Smooth muscle cell (in vitro differentiated cells): ENCODE measurements around the gene ANXA7. TPM values are rescaled to one million over a fixed set of nuclear protein-coding genes. Genes with fewer than 3 reads are reported as not detected.

ENCODE experiments used
- DNase-seq: peaks from one replicate; lab custom pipeline; 2025; ENCODE audit not compliant: unreplicated experiment; lab: John Stamatoyannopoulos, UW
- H2AFZ ChIP-seq: fragments of 200-600 bp; sonication (generic); 2 replicates; pipeline ENCODE4 v1.6.0; 2016; ENCODE audit warnings: antibody characterized with exemption, low read depth, mild to moderate bottlenecking
- H3F3A ChIP-seq: fragments of 200-600 bp; sonication (generic); 2 replicates; pipeline ENCODE4 v1.6.0; 2017; ENCODE audit warnings: antibody characterized with exemption, low read depth
- H3K27ac ChIP-seq: fragments of 200-600 bp; sonication (generic); 2 replicates; pipeline ENCODE4 v1.5.1; 2016; ENCODE audit warnings: low read depth, mild to moderate bottlenecking
- H3K27me3 ChIP-seq: fragments of 200-600 bp; sonication (generic); 2 replicates; pipeline ENCODE4 v1.6.1; 2016; ENCODE audit warnings: low read depth, mild to moderate bottlenecking
- H3K36me3 ChIP-seq: fragments of 200-600 bp; sonication (generic); 2 replicates; pipeline ENCODE4 v1.5.1; 2016; ENCODE audit warnings: low read depth
- H3K4me1 ChIP-seq: fragments of 200-600 bp; sonication (generic); 2 replicates; pipeline ENCODE4 v1.5.1; 2016; ENCODE audit warnings: low read depth
- H3K4me2 ChIP-seq: fragments of 200-600 bp; sonication (generic); 2 replicates; pipeline ENCODE4 v1.6.0; 2016; ENCODE audit warnings: mild to moderate bottlenecking
- H3K4me3 ChIP-seq: fragments of 200-600 bp; sonication (generic); 2 replicates; pipeline ENCODE4 v1.5.1; 2016; ENCODE audit warnings: mild to moderate bottlenecking
- H3K79me2 ChIP-seq: fragments of 200-600 bp; sonication (generic); 2 replicates; pipeline ENCODE4 v1.6.0; 2016; ENCODE audit warnings: low read depth, mild to moderate bottlenecking
- H3K9ac ChIP-seq: fragments of 200-600 bp; sonication (generic); 2 replicates; pipeline ENCODE4 v1.6.0; 2016; ENCODE audit warnings: low read depth
- H3K9me3 ChIP-seq: fragments of 200-600 bp; sonication (generic); replicated peaks from 2 replicates; pipeline ENCODE4 v1.5.1; 2016; ENCODE audit warnings: low read depth
- H4K20me1 ChIP-seq: fragments of 200-600 bp; sonication (generic); 2 replicates; pipeline ENCODE4 v1.6.0; 2016; ENCODE audit warnings: low read depth
- WGBS: methylation state at CpG from one replicate; pipeline ENCODE4 v1.1.7; 2016; ENCODE audit warnings: low lambda C conversion rate; 5-methylcytosine and 5-hydroxymethylcytosine counted together
- polyA plus RNA-seq: library from polyadenylated mRNA; unstranded; fragments of >200 nt; fragmentation: Nextera tagmentation; extraction: Ambion mirVana; gene quantifications from 2 replicates; pipeline ENCODE4 v1.2.1, GENCODE V29; 2016
- total RNA-seq: library from RNA; depleted of rRNA; stranded (reverse); fragments of >200 nt; gene quantifications from 2 replicates; pipeline ENCODE4 v1.2.3, GENCODE V29; 2014
- TF ChIP-seq, protein P1 (sequence below): fragments of 200-600 bp; sonication (generic); IDR thresholded peaks from 2 replicates; pipeline ENCODE4 v1.5.1; 2017; ENCODE audit warnings: borderline replicate concordance, mild to moderate bottlenecking, antibody characterized with exemption; ENCODE audit not compliant: insufficient read depth, poor library complexity, severe bottlenecking

The ANXA7 gene
- total and polyA plus RNA-seq, 2 experiments from 2014 or later, result 52.6 to 57.6 TPM

GRCh38 chr10:73358331-73359279, 55.3 kb downstream of the ANXA7 start, which contains the start of gene CFAP70:
TSS of gene CFAP70 (minus strand) at chr10:73358864. CDS start at chr10:73354796, 4,068 bp downstream.
- TF ChIP-seq, protein P1, sequence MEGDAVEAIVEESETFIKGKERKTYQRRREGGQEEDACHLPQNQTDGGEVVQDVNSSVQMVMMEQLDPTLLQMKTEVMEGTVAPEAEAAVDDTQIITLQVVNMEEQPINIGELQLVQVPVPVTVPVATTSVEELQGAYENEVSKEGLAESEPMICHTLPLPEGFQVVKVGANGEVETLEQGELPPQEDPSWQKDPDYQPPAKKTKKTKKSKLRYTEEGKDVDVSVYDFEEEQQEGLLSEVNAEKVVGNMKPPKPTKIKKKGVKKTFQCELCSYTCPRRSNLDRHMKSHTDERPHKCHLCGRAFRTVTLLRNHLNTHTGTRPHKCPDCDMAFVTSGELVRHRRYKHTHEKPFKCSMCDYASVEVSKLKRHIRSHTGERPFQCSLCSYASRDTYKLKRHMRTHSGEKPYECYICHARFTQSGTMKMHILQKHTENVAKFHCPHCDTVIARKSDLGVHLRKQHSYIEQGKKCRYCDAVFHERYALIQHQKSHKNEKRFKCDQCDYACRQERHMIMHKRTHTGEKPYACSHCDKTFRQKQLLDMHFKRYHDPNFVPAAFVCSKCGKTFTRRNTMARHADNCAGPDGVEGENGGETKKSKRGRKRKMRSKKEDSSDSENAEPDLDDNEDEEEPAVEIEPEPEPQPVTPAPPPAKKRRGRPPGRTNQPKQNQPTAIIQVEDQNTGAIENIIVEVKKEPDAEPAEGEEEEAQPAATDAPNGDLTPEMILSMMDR, result no peak
- Histone ChIP-seq H4K20me1 (no peaks in the 10 kb centered on the region), H3K36me3 (no peaks in the 10 kb centered on the region), H3K4me1 (peaks cover 7% of the 10 kb centered on the region), H3K27ac (peak within 1 kb of the TSS; percentile 77), H3K79me2 (no peaks in the 10 kb centered on the region), H3K4me2 (peak within 1 kb of the TSS; percentile 96), H2AFZ (peak within 1 kb of the TSS; percentile 94), H3F3A (peaks cover 5% of the 10 kb centered on the region), H3K27me3 (peaks cover 35% of the 10 kb centered on the region), H3K9ac (peak within 1 kb of the TSS; percentile 94), H3K9me3 (peaks cover 4% of the 10 kb centered on the region), H3K4me3 (peak within 1 kb of the TSS; percentile 82)
- WGBS, result 4% methylated on average over 45 of the region's 45 CpGs
- peak; percentile 62 for DNase-seq

DNA sequence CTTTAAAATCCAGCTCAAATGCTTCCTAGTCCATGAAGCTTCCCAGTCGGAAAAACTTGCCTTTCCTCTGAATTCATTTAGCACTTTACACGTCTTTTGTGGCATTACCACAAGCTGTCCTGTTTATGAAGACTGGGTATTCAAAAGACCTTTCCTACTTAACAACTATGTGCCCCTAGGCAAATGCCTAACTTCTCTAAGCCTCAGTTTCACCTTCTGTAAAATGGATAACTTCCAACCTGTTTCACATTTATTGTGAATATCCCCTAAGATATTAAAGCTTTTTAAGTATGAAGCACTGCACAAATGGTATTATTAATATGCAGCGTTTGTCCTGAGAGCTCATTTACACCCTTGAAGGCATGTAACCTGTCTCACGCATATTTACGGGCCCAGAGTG, 56.0 kb downstream of the ANXA7 start:
- Histone ChIP-seq H3K9ac (peak overlapping the region; percentile 94), H3K9me3 (peaks cover 4% of the 10 kb centered on the region), H3K27ac (peak overlapping the region; percentile 77), H4K20me1 (no peaks in the 10 kb centered on the region), H3K4me3 (peak overlapping the region; percentile 82), H3F3A (peaks cover 5% of the 10 kb centered on the region), H2AFZ (peak overlapping the region; percentile 94), H3K79me2 (no peaks in the 10 kb centered on the region), H3K36me3 (no peaks in the 10 kb centered on the region), H3K4me1 (peaks cover 7% of the 10 kb centered on the region), H3K4me2 (peak overlapping the region; percentile 96), H3K27me3 (peaks cover 37% of the 10 kb centered on the region)
- TF ChIP-seq, protein P1, result no peak
- WGBS, result 69% methylated on average over 5 of the region's 5 CpGs
- no peak for DNase-seq

GRCh38 chr10:73357166-73357565, 56.7 kb downstream of the ANXA7 start:
- no peak overlapping the region for H3K9ac ChIP-seq
- TF ChIP-seq, protein P1, result no peak
- WGBS, result 71% methylated on average over 4 of the region's 4 CpGs

More at GRCh38 chr10:73357166-73357565, 56.7 kb downstream of the ANXA7 start:
- no peak for DNase-seq
- H3K27ac ChIP-seq, result no peak overlapping the region
- H3K4me2 ChIP-seq, result no peak overlapping the region
- no peaks in the 10 kb centered on the region for H3K79me2 ChIP-seq
- peaks cover 40% of the 10 kb centered on the region for H3K27me3 ChIP-seq
- no peak overlapping the region for H3K4me3 ChIP-seq
- H3K36me3 ChIP-seq, result no peaks in the 10 kb centered on the region
- no peak overlapping the region for H2AFZ ChIP-seq
- H3K9me3 ChIP-seq, result peaks cover under 1% of the 10 kb centered on the region
- peaks cover 7% of the 10 kb centered on the region for H3K4me1 ChIP-seq
- H4K20me1 ChIP-seq, result no peaks in the 10 kb centered on the region
- H3F3A ChIP-seq, result peaks cover 5% of the 10 kb centered on the region
